ENCODE results near the gene COPRS.
"Not testable (repeated sequence)": the region's sequence is repeated elsewhere in the genome, so short reads cannot be mapped to it uniquely, and the experiment has no call there.

COPRS gene

DNA sequence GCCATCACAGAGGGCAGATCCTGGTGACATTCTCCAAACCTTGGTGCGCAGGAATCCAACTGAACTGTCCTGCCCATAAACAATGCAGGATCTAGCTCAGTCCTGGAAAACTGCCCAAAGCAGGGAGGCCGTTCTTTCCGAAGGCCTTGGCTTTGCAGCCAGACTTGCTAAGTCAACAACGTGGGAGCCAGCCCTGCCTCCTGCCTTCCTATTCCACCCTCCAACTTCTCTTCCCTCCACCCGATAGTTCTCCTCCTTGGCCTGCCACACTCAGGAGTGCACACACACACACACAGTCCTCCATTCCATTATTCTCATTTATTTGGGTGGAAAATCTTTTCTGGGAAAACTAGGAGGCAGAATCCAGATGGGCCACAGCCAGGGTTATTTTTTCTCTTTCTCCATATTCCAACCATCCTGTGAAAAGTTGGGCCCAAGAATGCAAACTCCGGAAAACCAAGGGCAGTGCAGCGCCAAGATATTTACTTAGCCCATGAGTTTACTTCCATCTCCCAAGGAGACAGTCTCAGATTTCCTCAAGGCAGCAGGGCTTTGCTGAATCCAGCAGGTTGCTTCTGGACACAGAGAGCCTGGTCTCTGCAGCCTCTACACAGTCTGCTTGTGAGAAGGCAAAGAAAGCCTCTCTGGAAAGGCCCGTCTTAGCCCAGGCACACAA, 15.8 kb downstream of the COPRS start:
- no peak for DNase-seq

DNA sequence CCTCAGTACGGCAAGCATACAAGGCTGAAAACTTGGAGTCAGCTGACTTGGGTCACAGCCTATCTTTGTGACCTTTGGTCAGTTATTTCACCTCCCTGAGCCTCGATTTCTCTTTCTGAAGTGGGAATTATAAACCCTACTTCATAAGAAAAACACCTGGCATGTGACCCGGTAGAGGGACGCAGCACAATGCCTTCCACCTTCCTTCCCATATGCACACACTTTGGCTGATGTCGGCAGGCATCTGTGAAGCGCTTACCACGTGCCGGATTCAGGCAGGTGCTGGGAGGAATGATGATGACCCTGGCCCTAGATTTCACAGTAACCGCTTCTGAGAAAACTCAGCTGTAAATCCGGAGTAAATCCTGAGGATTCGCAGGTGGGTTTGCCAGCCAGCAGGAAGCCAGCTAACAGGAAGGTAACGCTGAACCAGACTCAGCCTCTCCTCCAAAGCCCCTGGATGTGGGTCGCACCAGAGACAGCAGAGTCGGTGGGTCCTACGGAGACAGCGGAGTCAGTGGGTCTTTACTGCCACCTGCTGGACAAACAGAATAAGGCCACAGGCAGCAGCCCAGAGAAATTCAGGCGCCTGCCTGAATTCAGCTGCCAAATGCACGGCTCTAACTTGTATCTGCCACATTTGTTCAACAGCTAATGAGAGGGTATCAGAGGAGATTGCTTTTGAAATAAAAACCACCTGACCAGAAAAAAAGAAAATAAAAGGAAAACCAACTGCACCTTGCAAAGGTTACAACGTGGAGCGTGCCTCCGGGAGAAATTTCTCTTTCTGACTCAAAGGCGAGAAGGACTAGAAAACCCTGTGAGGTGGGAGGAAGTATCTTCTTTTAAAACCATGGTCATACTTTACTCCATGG, 16.6 kb downstream of the COPRS start:
- peak; percentile 19 for DNase-seq

DNA sequence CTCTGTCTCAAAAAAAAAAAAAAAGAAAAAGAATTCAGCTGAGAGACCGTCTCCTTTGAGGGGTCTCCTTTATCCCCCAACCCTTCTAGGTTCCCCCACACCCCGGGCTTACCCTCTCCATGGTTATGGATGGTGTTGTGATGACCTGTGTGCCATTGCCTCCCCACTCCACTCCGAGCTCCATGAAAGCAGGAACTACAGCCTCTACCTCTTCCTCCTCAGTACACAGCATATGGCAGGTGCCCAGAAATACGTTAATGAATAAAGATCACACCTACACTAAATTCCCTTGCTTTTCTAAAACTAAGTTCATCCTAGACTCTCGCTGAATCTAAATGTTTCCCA, 17.2 kb downstream of the COPRS start:
- no peak for DNase-seq

DNA sequence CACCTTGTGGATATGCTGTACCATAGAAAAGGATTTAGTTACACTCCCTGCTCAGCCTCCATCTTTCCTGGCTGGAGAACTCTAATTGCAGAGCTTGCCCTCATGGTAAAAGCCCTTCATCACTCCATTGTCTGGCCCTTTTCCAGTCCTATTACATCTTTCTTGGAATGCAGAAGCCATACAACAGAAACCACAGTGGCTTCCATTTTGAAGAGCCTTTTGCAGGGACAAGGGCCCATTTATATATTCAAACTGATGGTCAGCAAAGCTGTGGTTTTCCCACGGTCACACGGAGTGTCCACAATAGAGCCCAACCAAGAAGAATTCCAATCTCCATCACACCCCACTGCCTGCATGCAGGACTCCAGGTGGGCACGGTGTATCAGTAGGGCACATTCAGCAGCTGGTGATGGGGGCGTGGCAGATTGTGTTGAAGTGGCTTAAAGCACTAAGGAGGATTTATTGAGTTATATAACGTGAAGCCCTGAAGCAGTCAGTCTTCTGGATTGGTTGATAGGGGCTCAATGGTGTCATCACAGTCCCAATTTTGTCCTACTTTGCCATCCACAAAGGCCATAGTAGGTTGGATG, 20.3 kb downstream of the COPRS start:
- DNase-seq, result no peak

DNA sequence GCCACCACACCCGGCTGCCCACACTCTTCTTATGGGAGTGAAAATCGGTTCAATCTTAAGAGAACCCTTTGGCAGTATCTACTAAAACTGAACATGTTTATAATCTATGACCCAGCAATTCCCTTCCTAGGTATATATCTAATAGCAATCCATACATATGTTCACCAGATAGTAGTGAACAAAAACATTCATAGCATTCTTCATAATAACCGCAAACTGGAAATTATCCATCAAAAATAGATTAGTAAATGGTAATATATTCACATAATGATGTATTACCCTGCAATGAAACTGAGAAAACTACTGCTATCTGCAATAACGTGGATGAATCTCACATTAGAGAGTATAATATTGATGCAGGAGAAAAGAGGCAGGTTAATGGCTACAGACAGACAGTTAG, 23.1 kb downstream of the COPRS start:
- no peak for DNase-seq

DNA sequence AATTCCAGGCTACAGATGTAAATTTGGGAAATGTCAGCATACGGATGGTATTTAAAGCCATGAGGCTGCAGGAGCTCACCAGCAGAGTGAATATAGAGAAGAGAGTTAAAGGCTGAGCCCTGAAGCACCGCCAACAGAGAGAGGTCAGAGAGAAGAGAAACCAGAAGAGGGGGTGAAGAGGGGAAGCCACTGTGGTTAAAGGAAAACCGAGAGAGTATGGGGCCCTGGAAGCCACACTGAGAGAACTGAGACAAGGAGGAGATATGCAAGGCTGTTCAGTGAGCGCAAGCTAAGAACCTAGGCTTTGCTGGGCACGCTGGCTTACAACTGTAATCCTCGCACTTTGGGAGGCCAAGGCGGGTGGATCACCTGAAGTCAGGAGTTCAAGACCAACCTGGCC, 24.6 kb downstream of the COPRS start:
- DNase-seq, result no peak

DNA sequence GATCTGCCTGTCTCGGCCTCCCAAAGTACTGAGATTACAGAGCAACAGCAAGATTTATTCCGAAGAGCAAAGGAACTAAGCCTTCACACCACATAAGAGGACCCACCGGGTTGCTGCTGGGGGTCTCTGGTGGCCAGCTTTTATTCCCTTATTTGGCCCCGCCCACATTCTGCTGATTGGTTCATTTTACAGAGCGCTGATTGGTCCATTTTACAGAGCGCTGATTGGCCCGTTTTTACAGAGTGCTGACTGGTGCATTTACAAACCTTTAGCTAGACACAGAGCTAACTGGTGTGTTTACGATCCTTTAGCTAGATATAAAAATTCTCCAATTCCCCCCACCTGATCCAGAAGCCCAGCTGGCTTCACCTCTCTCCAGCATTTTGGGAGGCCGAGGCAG, 26.3 kb downstream of the COPRS start:
- no peak for DNase-seq

DNA sequence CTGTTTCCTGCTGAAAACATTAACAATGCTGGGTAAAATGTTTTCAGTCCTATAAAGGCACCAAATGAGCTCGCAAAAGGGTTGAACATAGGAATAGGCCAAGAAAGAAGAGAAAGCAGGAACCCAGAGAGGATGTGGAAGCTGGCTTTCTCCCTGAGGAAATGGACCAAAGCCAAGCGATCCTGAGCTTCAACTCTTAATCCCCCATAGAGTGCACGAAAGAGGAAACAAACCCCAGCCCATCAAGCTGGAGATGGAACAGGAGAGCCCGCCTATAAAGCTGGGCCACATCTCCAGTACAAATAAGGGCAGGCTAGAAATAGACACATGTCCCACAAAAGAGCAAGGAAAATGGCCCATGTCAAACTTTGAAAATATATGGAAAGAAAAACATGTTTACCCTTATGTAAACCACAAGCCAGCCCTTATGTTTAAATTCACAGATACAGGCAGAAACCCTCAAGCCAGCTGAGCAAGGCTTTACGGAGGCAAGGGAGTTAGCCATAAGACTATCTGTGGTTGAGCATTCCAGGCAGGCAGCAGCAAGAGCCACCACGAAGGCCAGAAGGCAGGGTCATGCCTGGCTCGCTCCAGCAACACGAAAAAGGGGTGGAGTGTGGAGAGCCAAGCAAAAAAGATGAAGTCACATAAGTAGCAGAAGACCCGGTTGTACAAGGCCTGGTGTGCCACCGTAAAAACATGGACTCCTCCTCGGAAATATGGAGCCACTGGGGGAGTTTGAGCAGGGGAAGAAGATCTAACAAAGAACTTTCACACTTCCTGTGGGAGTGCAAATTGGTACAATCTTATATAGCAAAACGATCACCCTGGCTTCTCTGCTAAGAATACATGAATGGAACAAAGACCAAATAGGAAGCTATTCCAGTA, 27.8 kb downstream of the COPRS start:
- DNase-seq, result no peak

DNA sequence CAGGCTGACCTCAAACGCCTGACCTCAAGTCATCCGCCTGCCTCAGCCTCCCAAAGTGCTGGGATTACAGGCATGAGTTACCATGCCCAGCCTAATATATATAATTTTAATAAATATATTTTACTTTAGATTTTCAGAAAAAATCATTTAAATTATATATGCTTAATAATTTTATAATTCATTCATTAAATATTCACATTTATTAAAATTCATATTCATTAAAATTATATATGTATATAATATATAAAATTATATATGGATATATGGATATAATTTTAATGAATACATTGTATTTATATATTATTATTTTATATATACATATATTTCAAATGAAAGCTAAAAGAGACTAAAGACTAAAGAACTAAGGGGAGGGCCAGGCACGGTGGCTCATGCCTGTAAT, 29.4 kb downstream of the COPRS start:
- DNase-seq, result no peak

DNA sequence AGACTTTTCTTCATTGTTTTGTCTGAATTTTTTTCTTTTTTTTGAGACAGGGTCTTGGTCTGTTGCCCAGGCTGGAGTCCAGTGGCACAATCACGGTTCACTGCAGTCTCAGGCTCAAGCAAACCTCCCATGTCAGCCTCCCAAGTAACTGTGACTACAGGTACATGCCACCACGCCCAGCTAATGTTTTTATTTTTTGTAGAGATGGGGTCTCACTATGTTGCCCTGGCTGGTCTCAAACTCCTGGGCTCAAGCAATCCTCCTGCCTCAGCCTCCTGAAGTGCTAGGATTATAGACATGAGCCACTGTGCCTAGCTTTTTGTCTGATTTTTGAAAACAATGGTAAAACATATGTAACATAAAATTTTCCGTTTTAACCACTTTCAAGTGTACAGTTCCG, 30.1 kb downstream of the COPRS start:
- not testable (repeated sequence) for DNase-seq

DNA sequence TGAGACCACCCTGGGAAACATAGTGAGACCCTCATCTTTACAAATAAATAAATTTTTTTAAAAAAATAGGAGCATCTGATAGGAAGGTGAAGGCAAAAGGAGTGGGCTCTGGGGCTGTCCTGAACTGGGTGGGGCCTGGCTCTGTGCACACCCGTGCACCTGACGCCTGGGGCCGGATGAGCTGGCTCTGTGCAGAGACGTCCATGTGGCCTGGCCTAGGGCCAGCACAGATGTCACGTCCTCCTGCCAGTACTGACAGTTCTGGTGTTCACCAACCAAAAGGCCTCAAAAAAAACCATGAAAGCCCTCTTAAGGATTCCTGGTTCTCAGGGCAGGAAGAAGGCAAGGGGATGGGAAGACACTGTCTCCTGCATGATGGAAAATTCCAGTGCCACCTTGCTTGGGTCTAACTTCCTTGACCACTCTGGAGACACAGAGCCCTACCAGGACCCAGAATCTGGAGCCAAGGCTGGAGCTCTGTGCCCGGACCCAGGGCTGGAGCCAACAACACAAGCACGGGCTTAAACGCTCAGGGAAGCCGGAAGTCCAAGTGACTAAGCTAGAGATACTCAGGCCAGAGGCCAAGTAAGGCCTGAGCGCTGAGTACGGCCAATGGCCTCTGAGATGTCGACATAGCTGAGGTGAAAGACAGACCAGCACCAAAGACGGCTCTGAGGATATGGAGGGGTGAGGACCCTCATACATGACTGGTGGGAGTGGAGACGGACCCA, 32.9 kb downstream of the COPRS start:
- no peak for DNase-seq

DNA sequence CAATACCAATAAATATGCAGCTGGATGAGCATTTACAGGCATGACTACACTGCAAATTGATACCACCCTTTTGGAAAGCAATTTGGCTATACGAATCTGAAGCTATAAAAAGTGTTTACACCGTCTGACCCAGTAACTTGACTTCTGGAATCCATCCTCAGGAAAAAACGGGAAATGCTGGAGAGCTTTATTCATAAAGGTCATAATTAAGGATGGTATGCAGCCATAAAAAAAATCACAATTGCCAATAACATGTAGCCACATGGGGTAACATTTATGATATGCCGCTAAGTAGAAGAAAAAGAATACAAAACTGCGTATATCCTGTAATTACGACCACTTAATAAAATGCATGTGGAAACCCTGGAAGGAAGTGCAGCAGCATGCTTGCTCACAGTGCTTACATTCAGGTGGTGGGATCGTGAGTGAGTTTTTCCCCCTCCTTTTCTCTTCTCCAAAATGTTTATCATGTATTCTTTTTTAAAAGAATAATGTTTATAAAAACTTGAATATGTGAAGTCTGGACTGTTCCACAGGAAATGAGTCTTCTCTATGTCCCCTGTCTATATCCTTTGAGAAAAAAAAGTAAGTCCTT, 34.2 kb downstream of the COPRS start:
- no peak for DNase-seq

DNA sequence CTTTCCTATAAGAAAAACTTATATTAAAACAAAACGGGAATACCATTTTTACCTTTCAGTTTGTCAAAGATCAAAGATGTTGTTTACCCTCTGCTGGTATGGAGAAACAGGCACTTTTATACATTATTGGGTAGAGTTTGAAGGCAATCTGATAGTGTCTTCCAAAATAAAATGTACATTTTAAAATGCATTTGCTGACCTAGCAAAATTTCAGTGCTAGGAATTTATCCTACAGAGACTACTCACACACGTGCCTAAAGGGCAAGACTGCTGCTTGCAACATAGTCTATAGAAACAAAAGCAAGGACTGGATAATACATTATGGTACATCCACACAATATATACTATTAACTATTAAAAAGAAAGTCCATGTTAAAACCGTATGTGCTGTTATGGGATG, 36.0 kb downstream of the COPRS start:
- DNase-seq, result no peak

DNA sequence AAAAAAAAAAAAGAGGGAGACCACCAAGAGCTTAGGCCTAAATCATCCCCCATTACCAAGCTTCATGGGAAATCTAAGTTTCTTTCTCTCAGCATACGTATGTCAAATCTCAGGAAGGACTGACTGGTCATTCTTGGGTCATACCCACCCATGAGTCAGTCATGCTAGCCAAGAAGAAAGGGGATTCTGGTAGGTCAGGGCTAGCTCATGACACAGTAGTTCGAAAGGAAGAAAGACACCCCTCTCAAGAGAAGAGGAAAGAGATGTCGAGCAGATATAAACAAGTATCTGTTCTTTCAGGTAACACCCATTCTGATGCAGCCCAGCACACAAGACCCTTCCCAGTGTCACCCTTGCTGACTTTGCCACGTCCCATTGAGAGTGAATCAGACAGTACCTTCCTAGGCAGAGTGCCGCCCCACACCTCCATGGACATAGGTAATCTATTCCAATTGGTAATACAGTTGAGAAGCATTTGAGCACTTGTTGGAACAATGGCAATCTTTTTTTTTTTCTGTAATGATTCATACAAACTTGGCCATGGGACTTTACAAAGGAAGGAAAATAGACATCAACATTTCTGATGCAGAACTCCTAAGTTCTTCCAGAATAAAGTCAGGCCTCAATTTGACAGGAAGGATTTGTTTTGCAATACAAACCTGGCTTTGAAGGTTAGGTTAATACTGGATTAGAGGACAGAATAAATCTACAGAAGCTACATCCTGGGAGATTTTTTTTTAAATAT, 38.2 kb downstream of the COPRS start:
- DNase-seq, result no peak

DNA sequence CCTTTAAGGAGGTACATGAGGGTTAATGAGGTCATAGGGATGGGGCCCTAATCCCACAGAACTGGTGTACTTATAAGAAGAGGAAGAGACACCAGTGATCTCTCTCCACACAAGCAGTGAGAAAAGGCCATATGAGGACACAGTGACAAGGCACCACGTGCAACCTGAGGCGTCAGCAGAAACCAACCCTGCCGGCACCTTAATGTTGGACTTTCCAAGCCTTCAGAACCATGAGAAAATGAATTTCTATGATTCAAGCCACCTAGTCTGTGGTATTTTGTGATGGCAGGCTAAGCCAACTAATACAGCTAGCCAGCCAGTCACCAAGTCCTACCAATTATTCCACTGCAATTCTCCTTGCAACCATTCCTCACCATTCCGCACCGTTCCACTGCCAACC, 39.5 kb downstream of the COPRS start:
- DNase-seq, result no peak

DNA sequence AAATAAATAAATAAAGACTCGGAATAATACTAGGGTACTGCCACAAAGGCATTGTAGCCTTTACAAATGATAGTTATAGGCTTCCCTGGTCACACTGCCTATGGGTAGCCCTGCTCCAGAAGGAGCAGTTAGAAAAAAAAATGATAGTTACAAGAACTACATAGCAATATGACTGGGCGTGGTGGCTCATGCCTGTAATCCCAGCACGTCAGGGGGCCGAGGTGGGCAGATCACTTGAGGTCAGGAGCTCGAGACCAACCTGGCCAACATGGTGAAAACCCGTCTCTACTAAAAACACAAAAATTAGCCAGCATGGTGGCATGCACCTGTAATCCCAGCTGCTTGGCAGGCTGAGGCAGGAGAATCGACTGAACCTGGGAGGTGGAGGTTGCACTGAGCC, 40.2 kb downstream of the COPRS start:
- not testable (repeated sequence) for DNase-seq

DNA sequence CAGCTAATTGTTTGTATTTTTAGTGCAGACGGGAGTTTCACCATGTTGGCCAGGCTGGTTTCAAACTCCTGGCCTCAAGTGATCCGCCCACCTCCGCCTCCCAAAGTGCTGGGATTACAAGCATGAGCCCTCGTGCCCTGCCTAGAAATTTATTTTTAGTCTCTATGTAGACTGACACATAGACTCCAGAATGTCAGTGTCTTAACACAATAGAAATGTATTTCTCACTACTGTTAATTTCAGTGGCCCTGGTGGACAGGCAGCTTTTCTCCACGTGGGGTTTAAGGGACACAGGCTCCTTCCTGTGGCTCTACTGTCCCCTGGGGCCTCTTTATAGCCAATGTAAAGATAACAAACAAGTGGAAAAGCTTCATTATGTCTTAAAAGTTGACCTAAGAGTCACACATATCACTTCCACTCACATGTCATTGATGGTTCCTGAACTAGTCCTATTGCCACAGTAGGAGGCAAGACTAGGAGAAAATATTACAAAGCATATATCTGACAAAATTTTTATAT, 43.8 kb downstream of the COPRS start:
- DNase-seq, result no peak

DNA sequence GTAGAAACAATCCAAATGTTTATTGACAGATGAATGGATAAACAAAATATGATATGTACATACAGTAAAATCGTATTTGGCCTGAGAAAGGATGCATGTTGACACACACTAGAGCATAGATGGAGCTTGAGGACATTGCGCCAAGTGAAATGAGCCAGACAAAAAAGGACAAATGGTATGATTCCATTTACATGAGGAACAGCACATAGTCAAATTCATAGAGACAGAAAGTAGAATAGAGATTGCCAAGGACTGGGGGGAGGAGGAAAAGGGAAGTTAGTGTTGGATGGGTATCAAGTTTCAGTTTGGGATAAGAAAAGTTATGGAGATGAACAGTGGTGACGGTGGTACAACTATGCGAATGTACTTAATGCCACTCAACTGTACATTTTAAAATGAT, 47.9 kb downstream of the COPRS start:
- no peak for DNase-seq

DNA sequence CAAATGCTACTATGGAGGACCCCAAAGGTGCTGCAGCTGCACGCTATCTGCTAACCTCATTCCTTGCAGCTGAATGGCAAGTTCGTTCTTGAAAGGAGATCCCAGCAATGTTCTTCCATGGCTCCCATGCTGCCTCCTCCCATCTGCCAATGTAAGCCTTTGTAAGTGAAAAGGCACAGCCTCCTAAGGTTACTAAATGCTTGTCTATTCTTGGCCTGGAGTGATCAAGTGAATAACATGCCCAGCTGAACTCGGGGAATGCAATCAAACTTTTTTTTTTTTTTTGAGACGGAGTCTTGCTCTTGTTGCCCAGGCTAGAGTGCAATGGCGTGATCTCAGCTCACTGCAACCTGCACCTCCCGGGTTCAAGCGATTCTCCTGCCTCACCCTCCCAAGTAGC, 49.2 kb downstream of the COPRS start:
- DNase-seq, result not testable (repeated sequence)

DNA sequence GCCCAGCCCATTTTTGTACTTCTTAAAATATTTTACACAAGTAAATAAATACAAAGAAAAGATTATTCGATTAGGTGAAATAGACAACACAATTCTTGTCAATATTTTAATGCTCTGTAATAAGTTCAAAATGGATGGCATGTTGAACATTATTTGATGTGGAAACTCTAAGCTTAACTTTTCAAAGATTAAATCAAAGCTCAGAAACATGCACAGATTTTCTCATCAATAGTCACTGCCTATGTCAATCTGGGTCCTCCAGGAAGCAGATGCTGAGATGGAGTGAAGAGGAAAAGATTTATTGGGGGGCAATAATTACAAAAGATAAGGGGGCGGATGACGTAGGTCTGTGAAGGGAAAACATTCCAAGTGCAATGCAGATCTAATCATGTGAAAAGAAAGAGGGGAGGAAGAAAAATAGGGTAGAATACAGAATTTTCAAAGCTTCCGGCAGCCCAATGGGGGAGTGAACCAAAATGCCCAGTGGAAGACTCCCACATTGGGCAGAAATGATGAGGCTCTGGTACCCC, 50.5 kb downstream of the COPRS start:
- no peak for DNase-seq

DNA sequence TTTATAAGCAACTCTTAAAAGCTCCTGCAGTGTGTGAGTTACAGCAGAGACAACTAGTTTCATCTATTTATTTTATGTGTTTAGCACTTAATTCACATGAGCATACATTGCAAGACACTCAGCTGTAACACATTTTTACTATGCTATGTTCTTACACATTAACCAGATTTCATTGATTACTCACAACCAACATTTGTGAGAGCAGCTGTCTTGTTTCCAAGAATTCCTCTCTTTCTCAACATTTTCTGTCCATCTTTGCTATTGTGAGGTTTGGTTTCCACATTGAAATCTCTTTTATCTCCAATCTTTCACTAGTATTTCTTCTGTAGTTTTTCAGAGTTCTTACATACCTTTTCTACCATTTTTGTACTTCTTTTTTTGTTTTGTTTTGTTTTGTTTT, 51.2 kb downstream of the COPRS start:
- no peak for DNase-seq
